Measurements from ENCODE around the gene PCDHB6. TPM values are rescaled to one million over a fixed set of nuclear protein-coding genes. Genes with fewer than 3 reads are reported as not detected.
"Not testable (repeated sequence)": the region's sequence is repeated elsewhere in the genome, so short reads cannot be mapped to it uniquely, and the experiment has no call there.

The PCDHB6 gene
- total and polyA plus RNA-seq, 12 donors = 0.23 to 1.1 (median 0.74) TPM

GRCh38 chr5:141127305-141127704 lies 22.6 kb upstream of the PCDHB6 start:
- H3K4me3 ChIP-seq = no peak overlapping the region
- no peaks in the 10 kb centered on the region for H3K4me1 ChIP-seq (replicated peaks in 1 of 2)
- peaks cover 2% of the 10 kb centered on the region for H3K27me3 ChIP-seq
- no peak for DNase-seq
- 84 to 88% (median 87%) methylated on average over 1 of the region's 1 CpG for WGBS, 4 donors
- no peaks in the 10 kb centered on the region for H3K36me3 ChIP-seq (replicated peaks in 1 of 2)
- no peak overlapping the region for H3K27ac ChIP-seq
- no peak for TF ChIP-seq CTCF (IDR thresholded peaks at IDR 0.05)
- no peak for TF ChIP-seq POLR2A (IDR thresholded peaks at IDR 0.05)
- intact Hi-C loops (cut with DNase I) = no loop called here
- H3K9me3 ChIP-seq (replicated peaks in 1 of 3) = no peaks in the 10 kb centered on the region

- intact Hi-C loops (cut with DNase I) = no loop called here
- DNase-seq = peak in 5 of 7 donors; percentile 22 to 51 (median 40)
- Histone ChIP-seq H3K27me3 (no peaks in the 10 kb centered on the region), H3K36me3 (replicated peaks in 1 of 2) (no peaks in the 10 kb centered on the region), H3K27ac (no peak within 1 kb of the TSS), H3K9me3 (replicated peaks in 1 of 3) (peaks cover 0 to 23% (median 0%) of the 10 kb centered on the region in 3 donors), H3K4me1 (replicated peaks in 1 of 2) (no peaks in the 10 kb centered on the region), H3K4me3 (peak within 1 kb of the TSS in 2 of 4 donors; percentile 8 to 45)
- TF ChIP-seq CTCF (IDR thresholded peaks at IDR 0.05) (peak; percentile 9 to 46 (median 33)), POLR2A (IDR thresholded peaks at IDR 0.05) (no peak)
- 12 to 16% (median 16%) methylated on average over 22 of the region's 22 CpGs for WGBS, 4 donors
Observed at GRCh38 chr5:141135030-141135717, 14.7 kb upstream of the PCDHB6 start, which contains the start of gene PCDHB5. Gene PCDHB5 (plus strand): TSS chr5:141135206. CDS start chr5:141135435, 229 bp downstream.

- WGBS, 4 donors = 35 to 64% (median 52%) methylated on average over 19 of the region's 19 CpGs
- peaks cover 0 to 26% (median 0%) of the 10 kb centered on the region in 3 donors for H3K9me3 ChIP-seq (replicated peaks in 1 of 3)
Observed at GRCh38 chr5:141135718-141136266, 14.1 kb upstream of the PCDHB6 start.

GRCh38 chr5:141137346-141137745 lies 12.5 kb upstream of the PCDHB6 start:
- H3K4me1 ChIP-seq (replicated peaks in 1 of 2); intact Hi-C loops (cut with DNase I); H3K36me3 ChIP-seq (replicated peaks in 1 of 2); H3K27me3 ChIP-seq; H3K4me3 ChIP-seq; DNase-seq; H3K27ac ChIP-seq: not testable (repeated sequence)
- 37 to 59% (median 46%) methylated on average over 12 to 33 of the region's 34 CpGs for WGBS, 4 donors
- peaks cover 0 to 26% (median 0%) of the 10 kb centered on the region in 3 donors for H3K9me3 ChIP-seq (replicated peaks in 1 of 3)

More at GRCh38 chr5:141135718-141136266, 14.1 kb upstream of the PCDHB6 start:
- DNase-seq = no peak
- intact Hi-C loops (cut with DNase I) = no loop called here
- TF ChIP-seq POLR2A (IDR thresholded peaks at IDR 0.05) (no peak), CTCF (IDR thresholded peaks at IDR 0.05) (no peak)
- Histone ChIP-seq H3K36me3 (replicated peaks in 1 of 2) (no peaks in the 10 kb centered on the region), H3K4me3 (peak overlapping the region in 2 of 4 donors; percentile 8 to 45), H3K4me1 (replicated peaks in 1 of 2) (no peaks in the 10 kb centered on the region), H3K27me3 (no peaks in the 10 kb centered on the region), H3K27ac (no peak overlapping the region)
